Esophagus squamous epithelium (tissue), 5 donors: ENCODE measurements around the gene RPS15. TPM values are rescaled to one million over a fixed set of nuclear protein-coding genes. Genes with fewer than 3 reads are reported as not detected.

ENCODE experiments used
- DNase-seq: peaks from one replicate; lab custom pipeline; 2025; lab: John Stamatoyannopoulos, UW
- H3K27ac ChIP-seq, 4 donors: fragments of 200-600 bp; sonication (generic); one replicate each; pipeline ENCODE4 v1.5.1; 2016 to 2019; ENCODE audit warnings: mild to moderate bottlenecking in 1 of 4
- H3K27me3 ChIP-seq, 4 donors: fragments of 200-600 bp; sonication (generic); 1 replicate in 3 of 4; 2 replicates in 1 of 4; pipeline versions ENCODE4 v1.5.1 to v1.6.0; 2017 to 2021; ENCODE audit warnings: antibody characterized with exemption in 1 of 4
- H3K36me3 ChIP-seq, 3 donors: fragments of 200-600 bp; sonication (generic); one replicate each; pipeline ENCODE4 v1.5.1; 2016 to 2019
- H3K4me1 ChIP-seq, 3 donors: fragments of 200-600 bp; sonication (generic); one replicate each; pipeline ENCODE4 v1.5.1; 2017 to 2019
- H3K4me3 ChIP-seq, 4 donors: fragments of 200-600 bp; sonication (generic); 1 replicate in 3 of 4; 2 replicates in 1 of 4; pipeline ENCODE4 v1.5.1; 2016 to 2019; ENCODE audit warnings: mild to moderate bottlenecking in 2 of 4, moderate library complexity in 1 of 4
- H3K9me3 ChIP-seq, 3 donors: fragments of 200-600 bp; sonication (generic); one replicate each; pipeline ENCODE4 v1.5.1; 2016 to 2019
- POLR2A ChIP-seq, 4 donors: fragments of 450-650 bp; IDR thresholded peaks; one replicate each; pipeline ENCODE4 v1.6.1; 2017; ENCODE audit warnings: antibody characterized with exemption in 4 of 4, mild to moderate bottlenecking in 4 of 4, moderate library complexity in 3 of 4
- WGBS, 2 donors: methylation state at CpG; one replicate each; pipeline ENCODE4 v1.1.5; 2018; 5-methylcytosine and 5-hydroxymethylcytosine counted together
- intact Hi-C: fragments of 100-400 bp; cut with DNase I; formaldehyde crosslinking; loops from one replicate; pipeline ENCODE4 v1.15.0; 2022
- total RNA-seq, 4 donors: library from RNA; depleted of rRNA; stranded (reverse); fragments of >200 nt; gene quantifications; one replicate each; pipeline ENCODE4 v1.1.0, GENCODE V29; 2016
- TF ChIP-seq, protein P1 (sequence below), 6 experiments: fragments of 450-650 bp in 4 of 6; fragments of 200-600 bp in 2 of 6; sonication (generic) in 2 of 6; IDR thresholded peaks; one replicate each; pipeline ENCODE4 v1.5.1; 2016 to 2019; ENCODE audit warnings: antibody characterized with exemption in 6 of 6, mild to moderate bottlenecking in 4 of 6, moderate library complexity in 4 of 6
- donor health status: DM: yes; HTN: yes; CAD: no.

RPS15 gene
- total RNA-seq, 4 donors from 2014 or later: 2,502 to 3,774 (median 3,129) TPM

DNA sequence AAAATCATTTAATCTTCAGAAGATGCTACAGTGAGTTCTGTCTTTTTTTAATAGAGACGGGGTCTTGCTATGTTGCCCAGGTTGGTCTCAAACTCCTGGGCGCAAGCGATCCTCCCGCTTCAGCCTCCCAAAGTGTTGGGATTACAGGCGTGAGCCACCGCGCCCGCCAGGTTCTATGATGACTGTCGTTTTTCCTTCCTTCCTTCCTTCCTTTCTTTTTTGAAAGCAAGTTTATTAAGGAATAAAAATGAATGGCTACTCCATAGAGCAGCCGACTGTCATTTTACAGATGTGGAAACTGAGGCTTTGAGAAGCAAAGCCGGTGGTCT, 36.3 kb upstream of the RPS15 start:
- H3K27me3 ChIP-seq: peaks cover 0 to 5% (median 0%) of the 10 kb centered on the region in 4 donors
- H3K27ac ChIP-seq: peak overlapping the region in 2 of 4 donors; percentile 32 to 61
- H3K9me3 ChIP-seq: no peaks in the 10 kb centered on the region
- DNase-seq: no peak
- H3K36me3 ChIP-seq: no peaks in the 10 kb centered on the region
- peak overlapping the region; percentile 46 to 83 (median 56) for H3K4me3 ChIP-seq
- TF ChIP-seq POLR2A (IDR thresholded peaks at IDR 0.05): no peak
- TF ChIP-seq, protein P1, sequence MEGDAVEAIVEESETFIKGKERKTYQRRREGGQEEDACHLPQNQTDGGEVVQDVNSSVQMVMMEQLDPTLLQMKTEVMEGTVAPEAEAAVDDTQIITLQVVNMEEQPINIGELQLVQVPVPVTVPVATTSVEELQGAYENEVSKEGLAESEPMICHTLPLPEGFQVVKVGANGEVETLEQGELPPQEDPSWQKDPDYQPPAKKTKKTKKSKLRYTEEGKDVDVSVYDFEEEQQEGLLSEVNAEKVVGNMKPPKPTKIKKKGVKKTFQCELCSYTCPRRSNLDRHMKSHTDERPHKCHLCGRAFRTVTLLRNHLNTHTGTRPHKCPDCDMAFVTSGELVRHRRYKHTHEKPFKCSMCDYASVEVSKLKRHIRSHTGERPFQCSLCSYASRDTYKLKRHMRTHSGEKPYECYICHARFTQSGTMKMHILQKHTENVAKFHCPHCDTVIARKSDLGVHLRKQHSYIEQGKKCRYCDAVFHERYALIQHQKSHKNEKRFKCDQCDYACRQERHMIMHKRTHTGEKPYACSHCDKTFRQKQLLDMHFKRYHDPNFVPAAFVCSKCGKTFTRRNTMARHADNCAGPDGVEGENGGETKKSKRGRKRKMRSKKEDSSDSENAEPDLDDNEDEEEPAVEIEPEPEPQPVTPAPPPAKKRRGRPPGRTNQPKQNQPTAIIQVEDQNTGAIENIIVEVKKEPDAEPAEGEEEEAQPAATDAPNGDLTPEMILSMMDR (IDR thresholded peaks at IDR 0.05): peak in 1 of 6 experiments; percentile 4
- 57 to 59% methylated on average over 9 to 11 of the region's 11 CpGs for WGBS, 2 donors
- peaks cover 30 to 63% (median 35%) of the 10 kb centered on the region in 3 donors for H3K4me1 ChIP-seq
- intact Hi-C loops: loop anchor here (10.0 kb wide), 1 partner anchor 127 kb away; the partner anchor contains the start of gene FAM174C

DNA sequence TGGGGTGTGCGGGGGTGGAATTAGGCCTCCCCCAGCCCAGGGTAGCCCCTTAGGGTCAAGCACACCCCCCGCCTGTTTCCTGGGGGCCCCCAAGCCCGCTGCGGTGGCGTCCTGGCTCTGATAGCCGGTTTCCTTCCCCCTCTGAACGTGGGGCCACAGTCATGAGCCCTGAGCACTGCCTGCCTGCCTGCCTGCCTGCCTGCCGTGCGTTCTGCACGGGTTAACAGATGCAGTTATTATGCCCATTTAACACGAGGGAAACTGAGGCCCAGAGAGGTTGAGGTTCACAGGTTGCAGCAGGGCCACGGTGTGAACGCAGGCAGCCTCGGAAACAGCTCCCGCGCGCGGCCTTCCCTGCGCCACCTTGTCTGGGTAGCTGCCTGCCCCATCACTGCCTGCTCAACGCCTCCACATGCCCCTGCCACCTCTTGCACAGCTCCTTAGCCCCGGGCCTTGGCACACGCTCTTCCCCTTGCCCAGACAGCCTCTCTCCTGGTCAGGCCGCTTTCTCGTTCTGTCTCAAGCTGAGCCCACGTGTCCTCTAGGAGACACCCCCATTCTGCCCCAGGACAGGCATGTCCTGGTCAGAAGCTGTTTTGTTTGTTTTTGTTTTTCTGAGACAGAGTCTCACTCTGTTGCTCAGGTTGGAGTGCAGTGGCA, 35.7 kb upstream of the RPS15 start:
- Histone ChIP-seq H3K4me3 (peak overlapping the region in 1 of 4 donors; percentile 26), H3K27me3 (peaks cover 0 to 5% (median 0%) of the 10 kb centered on the region in 4 donors), H3K4me1 (peaks cover 30 to 62% (median 36%) of the 10 kb centered on the region in 3 donors), H3K36me3 (no peaks in the 10 kb centered on the region), H3K27ac (peak overlapping the region in 3 of 4 donors; percentile 45 to 61 (median 58)), H3K9me3 (no peaks in the 10 kb centered on the region)
- intact Hi-C loops: loop anchor here (10.0 kb wide), 1 partner anchor 128 kb away; the partner anchor contains the start of gene FAM174C
- WGBS, 2 donors: 23 to 46% methylated on average over 14 to 20 of the region's 25 CpGs
- DNase-seq: no peak
- no peak for TF ChIP-seq POLR2A (IDR thresholded peaks at IDR 0.05)
- TF ChIP-seq, protein P1 (IDR thresholded peaks at IDR 0.05): no peak

DNA sequence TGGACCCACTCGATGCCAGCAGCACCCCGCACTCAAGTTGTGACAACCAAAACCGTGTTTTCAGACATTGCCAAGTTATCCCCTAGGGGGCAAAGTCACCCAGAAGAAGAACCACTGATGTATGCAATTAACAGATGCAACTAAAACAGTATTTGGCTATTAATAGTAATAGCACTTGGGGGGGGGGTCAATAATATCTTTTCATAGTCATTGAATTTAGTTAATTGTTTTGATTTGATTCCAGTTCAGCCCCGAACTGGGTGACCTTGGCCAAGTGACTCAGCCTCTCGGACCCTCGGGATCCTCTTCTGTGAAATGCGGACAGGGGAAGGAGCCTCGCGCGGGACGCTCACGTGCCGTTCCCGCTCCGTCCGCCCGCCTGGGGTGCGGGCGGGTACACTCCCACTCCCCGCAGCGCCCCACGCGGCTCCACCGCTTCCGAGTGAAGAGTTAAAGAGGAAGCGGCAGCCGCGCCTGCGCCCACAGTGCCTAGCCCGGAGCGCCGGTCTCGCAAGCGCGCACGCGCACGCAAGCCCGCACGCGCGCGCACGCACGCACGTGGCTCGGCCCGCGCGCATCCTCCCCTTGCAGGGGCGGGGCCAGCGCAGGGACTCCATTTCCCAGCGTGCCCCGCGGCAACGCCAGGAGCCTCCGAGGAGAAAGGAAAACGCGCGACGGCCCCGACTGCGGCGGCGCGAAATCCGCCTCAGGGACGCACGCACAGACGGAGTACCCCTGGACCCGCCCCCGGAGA, 31.2 kb upstream of the RPS15 start:
- peaks cover 0 to under 1% (median 0%) of the 10 kb centered on the region in 3 donors for H3K36me3 ChIP-seq
- peaks cover 46 to 71% (median 47%) of the 10 kb centered on the region in 3 donors for H3K4me1 ChIP-seq
- TF ChIP-seq, protein P1 (IDR thresholded peaks at IDR 0.05): peak; percentile 19 to 42 (median 27)
- peak in 1 of 4 donors; percentile 30 for TF ChIP-seq POLR2A (IDR thresholded peaks at IDR 0.05)
- DNase-seq: peak; percentile 83
- 0% methylated on average over 4 to 6 of the region's 72 CpGs for WGBS, 2 donors
- no peaks in the 10 kb centered on the region for H3K27me3 ChIP-seq
- H3K4me3 ChIP-seq: peak overlapping the region; percentile 92 to 99 (median 96)
- intact Hi-C loops: loop anchor here (10.0 kb wide), 1 partner anchor 132 kb away; the partner anchor contains the start of gene FAM174C
- peak overlapping the region; percentile 85 to 100 (median 96) for H3K27ac ChIP-seq
- no peaks in the 10 kb centered on the region for H3K9me3 ChIP-seq

DNA sequence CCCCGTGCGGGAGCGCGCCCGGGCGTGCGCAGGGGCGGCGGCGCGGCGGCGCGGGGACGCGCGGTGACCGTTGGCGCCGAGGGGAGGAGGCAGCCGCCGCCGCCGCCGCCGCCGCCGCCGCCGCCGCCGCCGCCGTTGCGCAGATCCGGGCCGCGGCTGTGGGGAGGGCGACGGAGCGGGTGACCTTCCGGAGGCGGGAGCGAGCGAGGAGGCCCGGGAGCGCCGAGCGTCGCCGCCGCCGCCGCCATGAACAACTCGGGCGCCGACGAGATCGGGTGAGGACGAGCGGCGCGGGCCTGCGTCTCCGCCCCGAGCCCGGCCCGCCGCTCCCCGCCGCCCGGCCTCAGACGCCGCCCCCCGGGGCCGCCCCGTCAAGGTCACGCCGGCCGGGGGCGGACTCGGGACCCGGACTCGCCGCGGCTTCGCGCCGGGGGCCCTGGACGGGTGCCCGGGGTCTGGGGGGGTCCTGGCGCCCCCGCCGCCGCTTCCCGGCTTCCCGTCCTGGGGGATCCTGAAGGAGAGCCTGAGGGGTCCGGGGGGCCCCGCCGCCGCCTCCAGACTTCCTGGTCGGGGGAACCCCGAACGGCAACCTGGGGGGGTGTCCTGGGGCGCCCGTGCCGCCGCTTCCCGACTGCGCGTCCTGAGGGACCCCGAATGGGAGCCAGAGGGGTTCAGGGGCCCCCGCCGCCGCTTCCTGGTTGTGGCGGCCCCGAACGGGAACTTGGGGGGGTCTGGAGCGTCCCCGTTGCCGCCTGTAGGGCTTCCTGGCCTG, 30.5 kb upstream of the RPS15 start, which contains the start of gene DAZAP1:
Gene DAZAP1, plus strand, starts transcription at position 59 of the 772 bp plus-strand sequence. Its CDS starts 188 bp downstream, at position 247.
- Histone ChIP-seq H3K27me3 (no peaks in the 10 kb centered on the region), H3K36me3 (peaks cover 0 to 9% (median 0%) of the 10 kb centered on the region in 3 donors), H3K4me3 (peak within 1 kb of the TSS; percentile 92 to 99 (median 96)), H3K4me1 (peaks cover 47 to 71% (median 52%) of the 10 kb centered on the region in 3 donors), H3K9me3 (no peaks in the 10 kb centered on the region), H3K27ac (peak within 1 kb of the TSS; percentile 96 to 100 (median 98))
- WGBS, 2 donors: 0% methylated on average over 2 of the region's 121 CpGs; no CpG with 5 or more reads in 1 of the 2 donors
- intact Hi-C loops: loop anchor here (10.0 kb wide), 1 partner anchor 133 kb away; the partner anchor contains the start of gene FAM174C
- TF ChIP-seq, protein P1 (IDR thresholded peaks at IDR 0.05): no peak
- TF ChIP-seq POLR2A (IDR thresholded peaks at IDR 0.05): peak in 2 of 4 donors; percentile 6 to 47
- DNase-seq: no peak
